ENCODE data around the gene CDK15. TPM values are rescaled to one million over a fixed set of nuclear protein-coding genes. Genes with fewer than 3 reads are reported as not detected.

Gene CDK15
- total RNA-seq, 1 donor, result not detected

DNA sequence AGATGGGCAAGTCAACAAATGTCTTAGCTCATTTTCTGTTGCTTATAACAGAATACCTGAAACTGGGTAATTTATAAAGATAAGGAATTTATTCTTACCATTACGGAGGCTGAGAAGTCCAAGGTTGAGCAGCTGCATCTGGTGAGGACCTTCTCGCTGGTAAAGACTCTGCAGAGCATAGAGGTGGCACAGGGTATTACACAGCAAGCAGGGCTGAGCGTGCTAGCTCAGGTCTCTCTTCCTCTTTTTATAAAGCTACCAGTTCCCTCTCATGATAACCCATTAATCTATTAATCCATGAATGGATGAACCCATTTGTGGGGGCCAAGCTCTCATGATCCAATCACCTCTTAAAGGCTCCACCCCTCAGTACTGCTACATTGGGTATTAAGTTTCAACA lies 109.1 kb downstream of the CDK15 start:
- H3K9me3 ChIP-seq (ENCODE audit: low read depth, low read length), result no peaks in the 10 kb centered on the region
- no peaks in the 10 kb centered on the region for H3K4me1 ChIP-seq (ENCODE audit: insufficient read depth, low read length)
- H3K4me3 ChIP-seq (ENCODE audit: low read length), result no peak overlapping the region
- H3K27me3 ChIP-seq (ENCODE audit: insufficient read depth, low read length), result no peaks in the 10 kb centered on the region

- Histone ChIP-seq H3K4me3 (ENCODE audit: low read length) (no peak overlapping the region), H3K27me3 (ENCODE audit: insufficient read depth, low read length) (no peaks in the 10 kb centered on the region), H3K9me3 (ENCODE audit: low read depth, low read length) (no peaks in the 10 kb centered on the region), H3K4me1 (ENCODE audit: insufficient read depth, low read length) (no peaks in the 10 kb centered on the region)
Measured at GRCh38 chr2:201916565-201916964, 110.2 kb downstream of the CDK15 start.

GRCh38 chr2:201918616-201919307 lies 112.4 kb downstream of the CDK15 start:
- H3K4me1 ChIP-seq (ENCODE audit: insufficient read depth, low read length), result no peaks in the 10 kb centered on the region
- H3K9me3 ChIP-seq (ENCODE audit: low read depth, low read length), result no peaks in the 10 kb centered on the region
- no peak overlapping the region for H3K4me3 ChIP-seq (ENCODE audit: low read length)
- no peaks in the 10 kb centered on the region for H3K27me3 ChIP-seq (ENCODE audit: insufficient read depth, low read length)

DNA sequence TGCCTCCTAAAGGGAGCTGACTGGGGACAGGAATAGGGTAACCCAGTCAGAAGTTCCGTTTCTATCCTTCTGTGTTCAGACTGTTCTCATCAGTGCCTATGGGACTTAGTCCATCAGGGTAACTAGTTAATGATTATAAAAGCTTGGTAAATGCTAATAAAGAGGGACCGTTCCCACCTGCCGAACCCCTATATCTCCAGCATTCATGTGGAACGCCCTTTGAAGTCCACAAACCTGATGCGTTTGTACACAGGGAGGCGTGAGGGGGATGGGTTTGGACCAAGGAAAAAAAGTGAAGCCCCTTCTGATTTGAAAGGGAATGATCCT lies 112.9 kb downstream of the CDK15 start:
- no peaks in the 10 kb centered on the region for H3K27me3 ChIP-seq (ENCODE audit: insufficient read depth, low read length)
- no peak overlapping the region for H3K4me3 ChIP-seq (ENCODE audit: low read length)
- no peaks in the 10 kb centered on the region for H3K9me3 ChIP-seq (ENCODE audit: low read depth, low read length)
- H3K4me1 ChIP-seq (ENCODE audit: insufficient read depth, low read length), result no peaks in the 10 kb centered on the region

GRCh38 chr2:201923436-201924328 lies 117.3 kb downstream of the CDK15 start:
- Histone ChIP-seq H3K9me3 (ENCODE audit: low read depth, low read length) (no peaks in the 10 kb centered on the region), H3K4me3 (ENCODE audit: low read length) (no peak overlapping the region), H3K27me3 (ENCODE audit: insufficient read depth, low read length) (no peaks in the 10 kb centered on the region), H3K4me1 (ENCODE audit: insufficient read depth, low read length) (no peaks in the 10 kb centered on the region)

GRCh38 chr2:201924453-201924852 lies 118.1 kb downstream of the CDK15 start:
- H3K4me1 ChIP-seq (ENCODE audit: insufficient read depth, low read length), result no peaks in the 10 kb centered on the region
- no peak overlapping the region for H3K4me3 ChIP-seq (ENCODE audit: low read length)
- no peaks in the 10 kb centered on the region for H3K9me3 ChIP-seq (ENCODE audit: low read depth, low read length)
- no peaks in the 10 kb centered on the region for H3K27me3 ChIP-seq (ENCODE audit: insufficient read depth, low read length)

DNA sequence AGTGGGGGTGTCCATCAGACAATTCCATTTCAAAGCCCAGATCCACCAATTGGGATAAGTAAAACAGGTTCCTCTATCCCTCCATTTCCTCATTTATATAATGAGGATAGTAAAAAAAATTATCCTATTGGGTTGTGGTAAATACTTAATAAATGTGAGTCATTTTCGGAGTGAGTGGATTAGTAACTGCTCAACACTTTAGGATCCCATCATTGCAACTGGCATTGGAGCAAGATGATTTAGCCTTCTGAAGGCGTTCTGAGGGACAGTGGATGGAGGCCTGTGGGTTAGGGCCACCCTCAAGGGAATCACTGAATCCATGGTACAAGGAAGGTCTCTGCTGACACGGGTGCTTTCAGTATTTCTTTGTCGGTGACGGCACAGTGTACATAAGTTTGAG lies 118.7 kb downstream of the CDK15 start:
- no peaks in the 10 kb centered on the region for H3K27me3 ChIP-seq (ENCODE audit: insufficient read depth, low read length)
- H3K4me3 ChIP-seq (ENCODE audit: low read length), result no peak overlapping the region
- no peaks in the 10 kb centered on the region for H3K4me1 ChIP-seq (ENCODE audit: insufficient read depth, low read length)
- no peaks in the 10 kb centered on the region for H3K9me3 ChIP-seq (ENCODE audit: low read depth, low read length)

- no peaks in the 10 kb centered on the region for H3K9me3 ChIP-seq (ENCODE audit: low read depth, low read length)
- H3K4me1 ChIP-seq (ENCODE audit: insufficient read depth, low read length), result no peaks in the 10 kb centered on the region
- H3K4me3 ChIP-seq (ENCODE audit: low read length), result no peak overlapping the region
- no peaks in the 10 kb centered on the region for H3K27me3 ChIP-seq (ENCODE audit: insufficient read depth, low read length)
Measured at GRCh38 chr2:201926067-201926466, 119.7 kb downstream of the CDK15 start.

- H3K27me3 ChIP-seq (ENCODE audit: insufficient read depth, low read length), result no peaks in the 10 kb centered on the region
- no peak overlapping the region for H3K4me3 ChIP-seq (ENCODE audit: low read length)
- no peaks in the 10 kb centered on the region for H3K4me1 ChIP-seq (ENCODE audit: insufficient read depth, low read length)
- no peaks in the 10 kb centered on the region for H3K9me3 ChIP-seq (ENCODE audit: low read depth, low read length)
Measured at GRCh38 chr2:201928363-201928762, 122.0 kb downstream of the CDK15 start.

- no peaks in the 10 kb centered on the region for H3K4me1 ChIP-seq (ENCODE audit: insufficient read depth, low read length)
- H3K27me3 ChIP-seq (ENCODE audit: insufficient read depth, low read length), result no peaks in the 10 kb centered on the region
- H3K4me3 ChIP-seq (ENCODE audit: low read length), result no peak overlapping the region
- H3K9me3 ChIP-seq (ENCODE audit: low read depth, low read length), result no peaks in the 10 kb centered on the region
Measured at GRCh38 chr2:201929281-201930026, 123.1 kb downstream of the CDK15 start.

DNA sequence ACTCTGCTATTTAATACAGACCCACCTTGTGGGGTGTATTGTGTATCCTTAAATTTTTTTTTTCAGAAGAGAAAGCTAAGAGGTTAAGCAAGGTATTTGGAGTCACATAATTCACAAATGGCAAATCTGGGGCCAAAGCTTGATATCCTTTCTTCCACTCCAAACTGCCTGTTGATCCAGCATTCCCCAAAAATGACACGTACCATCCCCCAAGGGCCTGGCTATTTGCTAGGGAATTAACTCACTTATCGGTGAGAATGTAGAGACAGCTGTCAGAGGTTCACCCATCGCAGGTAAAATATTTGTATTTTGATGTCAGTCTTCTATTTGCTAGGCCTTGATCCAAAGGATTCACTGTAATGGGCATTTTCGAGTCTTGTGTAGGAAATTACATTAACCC lies 123.7 kb downstream of the CDK15 start:
- no peaks in the 10 kb centered on the region for H3K4me1 ChIP-seq (ENCODE audit: insufficient read depth, low read length)
- H3K9me3 ChIP-seq (ENCODE audit: low read depth, low read length), result no peaks in the 10 kb centered on the region
- no peak overlapping the region for H3K4me3 ChIP-seq (ENCODE audit: low read length)
- no peaks in the 10 kb centered on the region for H3K27me3 ChIP-seq (ENCODE audit: insufficient read depth, low read length)

- no peak overlapping the region for H3K4me3 ChIP-seq (ENCODE audit: low read length)
- H3K9me3 ChIP-seq (ENCODE audit: low read depth, low read length), result no peaks in the 10 kb centered on the region
- no peaks in the 10 kb centered on the region for H3K4me1 ChIP-seq (ENCODE audit: insufficient read depth, low read length)
- H3K27me3 ChIP-seq (ENCODE audit: insufficient read depth, low read length), result no peaks in the 10 kb centered on the region
Measured at GRCh38 chr2:201930831-201931230, 124.5 kb downstream of the CDK15 start.

- no peaks in the 10 kb centered on the region for H3K4me1 ChIP-seq (ENCODE audit: insufficient read depth, low read length)
- no peaks in the 10 kb centered on the region for H3K27me3 ChIP-seq (ENCODE audit: insufficient read depth, low read length)
- H3K4me3 ChIP-seq (ENCODE audit: low read length), result no peak overlapping the region
- no peaks in the 10 kb centered on the region for H3K9me3 ChIP-seq (ENCODE audit: low read depth, low read length)
Measured at GRCh38 chr2:201931475-201931874, 125.1 kb downstream of the CDK15 start.

DNA sequence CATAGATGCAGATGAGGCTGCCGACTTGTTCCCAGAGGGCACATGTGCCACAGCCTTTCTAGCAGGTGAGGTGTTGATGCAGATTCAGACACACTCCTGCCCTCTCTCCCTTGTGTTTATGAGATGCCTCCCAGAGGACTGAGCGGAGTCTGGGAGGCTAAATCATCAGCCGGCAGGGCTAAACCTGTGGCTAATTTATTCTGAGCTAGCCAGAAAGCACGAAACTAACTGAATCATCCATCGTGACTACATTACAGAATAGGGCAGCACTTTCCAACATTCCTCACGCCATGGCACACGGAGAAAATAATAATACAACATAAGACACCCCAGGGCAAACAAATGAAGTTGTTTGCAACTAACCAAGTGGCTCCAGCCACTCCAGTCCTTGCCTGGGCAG lies 125.6 kb downstream of the CDK15 start:
- Histone ChIP-seq H3K9me3 (ENCODE audit: low read depth, low read length) (no peaks in the 10 kb centered on the region), H3K4me3 (ENCODE audit: low read length) (no peak overlapping the region), H3K27me3 (ENCODE audit: insufficient read depth, low read length) (no peaks in the 10 kb centered on the region), H3K4me1 (ENCODE audit: insufficient read depth, low read length) (no peaks in the 10 kb centered on the region)

DNA sequence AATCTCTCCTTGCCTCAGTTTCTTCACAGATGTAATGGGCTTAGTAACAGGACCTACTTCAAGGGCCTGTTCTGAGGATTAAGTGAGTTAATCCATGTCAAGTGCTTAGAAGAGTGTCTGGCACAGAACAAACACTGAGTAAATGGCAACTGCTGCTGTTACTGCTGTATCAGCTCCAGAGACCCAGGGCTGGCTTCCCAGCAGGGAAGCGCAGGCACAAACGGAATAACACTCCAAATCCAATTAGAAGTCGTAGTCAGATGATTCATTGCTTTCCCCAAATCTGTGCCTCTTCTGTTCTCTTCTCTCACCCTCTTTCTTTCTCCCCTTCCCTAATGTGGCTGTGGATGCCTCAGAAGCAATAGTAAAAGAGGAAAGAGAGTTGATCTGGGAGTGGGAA lies 126.2 kb downstream of the CDK15 start:
- Histone ChIP-seq H3K9me3 (ENCODE audit: low read depth, low read length) (no peaks in the 10 kb centered on the region), H3K4me3 (ENCODE audit: low read length) (no peak overlapping the region), H3K27me3 (ENCODE audit: insufficient read depth, low read length) (no peaks in the 10 kb centered on the region), H3K4me1 (ENCODE audit: insufficient read depth, low read length) (no peaks in the 10 kb centered on the region)

Measured in mononuclear cell (primary cell).